Activated CD4-positive, alpha-beta T cell treated with anti-CD3 and anti-CD28 coated beads, Interleukin-2, amount 10 ng/mL, durations not matched to agents 24 days and 14 days (primary cell): Measurements from ENCODE around the gene PHACTR3. TPM values are rescaled to one million over a fixed set of nuclear protein-coding genes. Genes with fewer than 3 reads are reported as not detected.

Experiments used
- DNase-seq: peaks from one replicate; pipeline ENCODE4 v3.0.0; 2022
- H3K27ac Mint-ChIP-seq: one replicate; pipeline ENCODE4 v1.8.0; 2022; ENCODE audit warnings: mild to moderate bottlenecking, mixed read lengths
- H3K27me3 Mint-ChIP-seq: one replicate; pipeline ENCODE4 v1.8.0; 2022; ENCODE audit warnings: mixed read lengths
- H3K36me3 Mint-ChIP-seq: one replicate; pipeline ENCODE4 v1.8.0; 2022; ENCODE audit warnings: low read depth, mild to moderate bottlenecking, mixed read lengths
- H3K4me1 Mint-ChIP-seq: one replicate; pipeline ENCODE4 v1.8.0; 2021; ENCODE audit warnings: mixed read lengths
- H3K4me3 Mint-ChIP-seq: one replicate; pipeline ENCODE4 v1.8.0; 2022; ENCODE audit warnings: mild to moderate bottlenecking, moderate library complexity, mixed read lengths
- H3K9me3 Mint-ChIP-seq: one replicate; pipeline ENCODE4 v1.8.0; 2021; ENCODE audit warnings: mixed read lengths
- intact Hi-C: fragments of 100-400 bp; cut with micrococcal nuclease; formaldehyde crosslinking; loops from one replicate; pipeline ENCODE4 v1.15.1; 2023
- total RNA-seq: library from RNA; stranded (reverse); gene quantifications from 2 replicates; pipeline ENCODE4 v1.2.3, GENCODE V29; 2022

PHACTR3 gene
- total RNA-seq, 1 donor from 2014 or later = not detected

DNA sequence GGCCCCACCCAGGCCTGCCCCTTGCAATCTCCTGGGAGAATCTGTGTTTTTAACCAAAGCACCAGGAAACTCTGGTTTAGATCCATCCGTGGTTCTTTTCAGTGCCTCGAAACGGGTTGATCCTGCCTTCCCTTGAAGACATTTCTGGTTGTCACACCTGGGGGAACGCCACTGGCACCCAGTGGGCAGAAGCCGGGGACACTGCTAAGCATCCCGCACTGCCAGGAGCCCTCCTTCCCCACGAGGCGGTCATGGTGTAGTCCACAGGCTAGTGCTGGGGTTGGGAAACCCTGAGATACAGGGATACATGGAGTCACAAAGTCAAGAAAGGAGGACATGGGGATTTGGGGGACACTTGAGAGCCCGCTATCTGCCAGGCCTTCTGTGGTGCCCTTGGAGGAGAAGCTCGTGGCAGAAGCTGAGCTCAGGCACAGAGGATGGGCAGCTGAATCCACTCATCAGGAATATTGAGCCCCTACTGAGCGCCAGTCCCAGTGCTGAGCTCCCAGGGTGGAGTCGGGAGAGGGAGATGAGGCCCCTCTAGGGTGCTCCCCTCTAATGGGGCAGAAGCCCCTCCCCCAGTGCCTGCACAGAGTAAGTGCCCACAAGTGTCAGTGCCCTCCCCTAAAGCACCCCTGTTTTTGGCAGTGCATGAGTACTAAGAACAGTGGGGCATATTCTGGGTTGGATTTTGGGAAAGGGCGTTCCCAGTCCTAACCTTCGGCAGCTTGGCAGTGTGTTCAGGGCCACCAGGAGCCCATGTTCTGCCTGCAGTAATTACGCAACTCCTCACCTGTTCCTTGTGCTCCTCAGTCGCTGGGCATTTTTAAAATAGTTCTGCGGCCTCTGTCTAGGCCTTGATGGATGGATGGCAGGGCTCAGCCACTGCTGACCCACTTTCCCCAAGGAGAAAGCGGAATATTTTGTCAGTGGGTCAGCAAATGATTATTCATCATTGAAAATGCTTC lies 25.6 kb upstream of the PHACTR3 start:
- H3K27me3 Mint-ChIP-seq = peaks cover 40% of the 10 kb centered on the region
- no peak for DNase-seq
- H3K4me3 Mint-ChIP-seq = no peak overlapping the region
- no peaks in the 10 kb centered on the region for H3K9me3 Mint-ChIP-seq
- no peaks in the 10 kb centered on the region for H3K4me1 Mint-ChIP-seq
- intact Hi-C loops = no loop called here
- no peak overlapping the region for H3K27ac Mint-ChIP-seq
- no peaks in the 10 kb centered on the region for H3K36me3 Mint-ChIP-seq

DNA sequence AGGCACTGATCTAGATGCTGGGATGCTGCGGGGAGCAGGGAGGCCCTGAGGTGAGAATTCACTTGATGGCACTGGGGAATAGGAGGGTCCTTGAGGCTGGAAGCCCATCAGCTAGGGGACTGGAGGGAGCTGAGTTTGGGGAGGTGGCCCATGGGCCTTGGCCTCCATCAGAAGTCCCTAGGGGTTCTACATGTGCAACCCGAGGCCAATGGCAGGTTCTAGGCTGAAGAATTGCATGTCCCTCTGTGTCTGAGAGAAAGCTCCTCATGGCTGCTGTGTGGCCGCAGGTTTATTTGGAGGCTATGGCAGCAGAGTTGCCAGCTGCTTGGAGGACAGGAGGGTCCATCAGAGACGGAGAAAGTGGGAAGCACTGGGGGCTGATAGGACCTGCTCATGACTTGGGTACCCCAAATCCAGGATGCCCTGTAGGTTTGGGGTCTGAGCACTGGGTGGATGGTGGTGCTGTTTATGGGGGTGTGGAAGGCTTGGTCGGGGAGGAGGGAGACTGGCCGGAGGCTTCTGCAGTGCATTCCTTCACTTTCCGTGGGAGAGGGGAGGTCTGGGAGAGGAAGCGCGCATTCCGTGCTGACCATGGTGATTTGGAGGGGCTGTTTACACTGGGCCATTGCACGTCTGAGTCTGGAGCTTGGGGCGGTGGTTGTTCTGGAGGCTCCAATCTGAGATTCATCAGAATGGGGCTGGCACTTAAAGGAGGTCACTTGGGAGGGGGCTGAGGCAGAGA lies 24.8 kb upstream of the PHACTR3 start:
- intact Hi-C loops = no loop called here
- Mint-ChIP-seq H3K27ac (no peak overlapping the region), H3K4me3 (no peak overlapping the region), H3K27me3 (peaks cover 40% of the 10 kb centered on the region), H3K4me1 (no peaks in the 10 kb centered on the region), H3K9me3 (no peaks in the 10 kb centered on the region), H3K36me3 (no peaks in the 10 kb centered on the region)
- DNase-seq = no peak

DNA sequence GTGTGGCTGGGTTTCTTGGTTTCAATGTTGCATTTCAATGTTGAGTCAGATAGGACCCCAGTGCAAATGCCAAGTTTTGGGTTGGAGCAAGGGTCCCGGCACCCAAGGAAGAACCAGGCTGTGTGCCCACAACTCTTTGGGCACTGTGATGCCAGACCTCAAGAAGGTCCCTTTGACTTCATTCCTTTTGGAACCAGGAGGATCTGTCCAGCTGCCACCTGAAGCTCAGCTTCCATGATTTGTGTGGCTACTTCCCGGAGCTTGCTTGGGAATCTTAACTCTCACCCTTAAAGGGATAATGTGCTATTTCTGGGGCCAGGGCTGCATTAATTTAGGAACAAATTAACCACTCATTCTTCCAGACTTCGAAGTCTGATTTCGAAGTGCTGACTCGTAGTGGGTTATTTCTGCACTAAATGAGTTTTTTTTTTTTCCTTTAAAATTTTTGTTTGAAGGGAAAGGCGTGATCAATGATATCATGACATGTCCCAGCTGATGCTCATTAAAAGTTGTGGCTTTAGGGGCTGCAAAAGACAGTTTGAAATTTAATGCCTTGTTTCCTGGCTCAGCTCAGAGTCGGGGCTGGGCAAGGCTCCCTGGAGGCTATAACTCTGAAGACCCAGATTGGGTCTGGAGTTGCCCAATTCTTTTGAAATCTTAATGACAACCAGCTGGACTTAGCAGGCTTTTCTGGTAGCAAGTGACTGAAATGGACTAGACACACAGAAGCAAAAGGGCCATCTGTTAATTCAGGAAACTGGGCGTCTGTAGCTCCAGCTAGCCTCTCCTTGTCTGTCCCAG lies 24.0 kb upstream of the PHACTR3 start:
- Mint-ChIP-seq H3K27ac (no peak overlapping the region), H3K9me3 (no peaks in the 10 kb centered on the region), H3K4me3 (no peak overlapping the region), H3K4me1 (no peaks in the 10 kb centered on the region), H3K36me3 (no peaks in the 10 kb centered on the region), H3K27me3 (peaks cover 36% of the 10 kb centered on the region)
- no peak for DNase-seq
- intact Hi-C loops = no loop called here

DNA sequence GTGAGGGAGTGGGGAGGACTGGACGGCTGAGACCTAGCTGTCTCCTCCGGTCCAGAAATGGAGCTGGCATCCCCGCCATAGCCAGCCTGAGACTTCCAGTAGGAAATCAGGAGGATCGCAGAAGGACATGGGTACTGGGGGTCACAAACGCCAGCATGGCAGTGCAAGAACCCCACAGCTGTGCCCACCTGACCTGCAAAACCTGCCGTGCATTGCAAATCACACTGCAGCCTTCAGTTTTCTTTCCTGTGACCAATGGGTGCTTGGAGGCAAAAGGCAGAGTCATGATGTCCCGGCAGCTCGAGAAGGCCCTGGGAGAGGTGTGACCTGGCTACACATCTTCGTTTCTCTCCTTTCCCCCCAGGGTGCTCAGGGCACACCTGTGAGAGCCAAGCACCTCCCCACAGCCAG lies 23.3 kb upstream of the PHACTR3 start:
- no peak overlapping the region for H3K27ac Mint-ChIP-seq
- H3K9me3 Mint-ChIP-seq = no peaks in the 10 kb centered on the region
- peaks cover 30% of the 10 kb centered on the region for H3K27me3 Mint-ChIP-seq
- intact Hi-C loops = no loop called here
- peaks cover 6% of the 10 kb centered on the region for H3K4me1 Mint-ChIP-seq
- no peak for DNase-seq
- no peak overlapping the region for H3K4me3 Mint-ChIP-seq
- no peaks in the 10 kb centered on the region for H3K36me3 Mint-ChIP-seq

DNA sequence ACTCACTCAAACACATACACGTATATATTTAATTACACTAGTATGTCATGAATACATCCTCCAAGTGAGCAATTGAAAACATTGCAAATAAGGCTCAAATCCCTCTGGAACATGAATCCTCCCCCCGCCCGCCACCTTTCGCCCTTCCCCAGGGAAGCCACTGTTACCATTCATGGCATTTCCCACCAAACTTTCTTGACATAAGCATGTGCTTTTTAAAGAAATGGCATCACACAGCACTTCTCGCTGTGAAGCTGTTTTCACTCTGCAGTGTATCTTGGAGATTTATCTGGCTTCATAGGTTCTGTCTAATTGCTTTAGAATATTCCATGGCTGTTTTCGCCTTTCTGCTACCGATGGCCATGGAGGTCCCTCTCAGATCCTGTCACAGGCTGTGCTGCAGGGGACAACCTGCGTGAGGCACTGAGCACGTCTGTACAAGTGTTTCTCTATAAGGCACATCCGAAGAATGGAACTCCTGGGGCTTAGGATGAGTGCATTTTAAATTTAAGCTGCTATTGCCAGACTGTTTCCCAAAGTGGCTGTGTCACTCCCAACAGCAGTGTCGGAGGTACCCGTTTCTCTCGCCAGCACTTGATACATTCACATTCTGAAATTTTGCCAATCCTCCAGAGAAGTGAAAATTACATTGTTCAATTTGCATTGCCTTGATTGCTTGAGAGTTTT lies 22.2 kb upstream of the PHACTR3 start:
- H3K36me3 Mint-ChIP-seq = no peaks in the 10 kb centered on the region
- H3K27ac Mint-ChIP-seq = no peak overlapping the region
- no peak for DNase-seq
- peaks cover 7% of the 10 kb centered on the region for H3K4me1 Mint-ChIP-seq
- intact Hi-C loops = no loop called here
- H3K9me3 Mint-ChIP-seq = no peaks in the 10 kb centered on the region
- H3K27me3 Mint-ChIP-seq = peaks cover 20% of the 10 kb centered on the region
- H3K4me3 Mint-ChIP-seq = no peak overlapping the region

DNA sequence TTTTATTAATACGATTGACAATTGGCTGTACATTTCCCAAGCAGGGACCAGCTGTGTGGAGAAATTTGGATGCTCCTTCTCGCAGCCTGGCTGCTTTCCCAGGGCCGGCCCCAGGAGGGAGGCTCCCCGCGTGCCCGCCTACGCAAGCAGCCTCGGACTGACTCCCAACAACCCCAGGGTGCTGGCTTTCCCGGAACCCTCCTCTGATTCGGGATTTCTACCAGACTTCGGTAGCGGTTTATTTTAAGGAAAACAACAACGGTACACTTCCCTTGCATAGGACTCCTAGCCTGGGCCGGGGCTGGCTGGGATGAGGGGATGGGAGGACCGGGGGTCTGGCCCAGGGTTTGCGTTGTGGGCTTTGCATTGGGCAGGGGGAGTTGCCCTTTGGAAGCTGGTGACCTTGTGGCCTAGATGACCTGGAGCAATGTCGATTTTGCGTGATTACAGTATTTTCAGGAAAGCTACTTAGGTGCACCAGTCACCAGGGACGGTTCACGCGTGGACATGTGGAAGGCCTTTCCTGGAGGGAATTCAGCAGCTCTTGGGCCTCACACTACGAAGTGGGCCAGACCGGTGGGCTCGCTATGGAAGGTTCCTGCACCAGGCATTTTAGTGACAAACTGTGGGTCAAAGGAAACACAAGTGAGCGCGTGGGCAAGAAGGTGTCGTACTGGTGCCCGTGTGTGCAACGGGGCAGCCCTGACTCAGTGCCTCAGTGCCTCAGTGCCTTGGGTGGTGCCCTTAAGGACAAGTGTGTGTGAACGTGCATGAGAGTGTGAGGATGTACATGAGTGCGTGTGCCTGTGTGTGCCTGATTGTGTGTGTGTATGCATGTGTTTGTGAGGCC lies 20.7 kb upstream of the PHACTR3 start:
- DNase-seq = no peak
- Mint-ChIP-seq H3K9me3 (no peaks in the 10 kb centered on the region), H3K4me1 (peaks cover 7% of the 10 kb centered on the region), H3K4me3 (no peak overlapping the region), H3K27me3 (peaks cover 12% of the 10 kb centered on the region), H3K36me3 (no peaks in the 10 kb centered on the region), H3K27ac (no peak overlapping the region)
- intact Hi-C loops = no loop called here

DNA sequence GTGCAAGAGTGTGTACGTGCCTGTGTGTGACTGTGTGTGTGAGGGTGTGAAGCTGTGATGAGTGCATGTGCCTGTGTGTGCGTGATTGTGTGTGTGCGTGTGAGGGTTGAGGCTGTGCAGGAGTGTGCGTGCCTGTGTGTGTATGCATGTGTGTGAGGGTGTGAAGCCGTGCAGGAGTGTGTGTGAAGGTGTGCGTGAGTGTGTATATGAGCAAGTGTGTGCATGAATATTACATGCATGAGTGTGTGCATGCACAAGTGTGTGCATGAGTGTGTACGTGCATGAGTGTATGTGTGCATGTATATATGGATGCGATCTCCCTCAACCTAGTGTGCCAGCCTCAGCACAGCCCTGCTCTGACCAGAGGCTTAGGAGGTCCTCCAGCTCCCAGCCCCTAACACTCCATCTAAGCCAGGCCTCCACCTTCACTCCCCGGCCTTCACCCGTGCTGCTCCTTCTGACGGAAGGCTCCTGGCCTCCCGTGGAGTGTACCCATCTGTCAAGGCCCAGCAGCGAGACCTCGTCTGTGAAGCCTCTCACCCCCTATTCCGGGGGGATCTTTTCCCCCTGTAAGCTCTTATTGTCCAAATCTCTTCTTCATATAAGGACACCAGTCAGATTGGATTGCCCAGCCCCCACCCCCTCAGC lies 19.9 kb upstream of the PHACTR3 start:
- DNase-seq = no peak
- Mint-ChIP-seq H3K4me1 (peaks cover 7% of the 10 kb centered on the region), H3K9me3 (no peaks in the 10 kb centered on the region), H3K27me3 (peaks cover 7% of the 10 kb centered on the region), H3K27ac (no peak overlapping the region), H3K4me3 (no peak overlapping the region), H3K36me3 (no peaks in the 10 kb centered on the region)
- intact Hi-C loops = no loop called here

DNA sequence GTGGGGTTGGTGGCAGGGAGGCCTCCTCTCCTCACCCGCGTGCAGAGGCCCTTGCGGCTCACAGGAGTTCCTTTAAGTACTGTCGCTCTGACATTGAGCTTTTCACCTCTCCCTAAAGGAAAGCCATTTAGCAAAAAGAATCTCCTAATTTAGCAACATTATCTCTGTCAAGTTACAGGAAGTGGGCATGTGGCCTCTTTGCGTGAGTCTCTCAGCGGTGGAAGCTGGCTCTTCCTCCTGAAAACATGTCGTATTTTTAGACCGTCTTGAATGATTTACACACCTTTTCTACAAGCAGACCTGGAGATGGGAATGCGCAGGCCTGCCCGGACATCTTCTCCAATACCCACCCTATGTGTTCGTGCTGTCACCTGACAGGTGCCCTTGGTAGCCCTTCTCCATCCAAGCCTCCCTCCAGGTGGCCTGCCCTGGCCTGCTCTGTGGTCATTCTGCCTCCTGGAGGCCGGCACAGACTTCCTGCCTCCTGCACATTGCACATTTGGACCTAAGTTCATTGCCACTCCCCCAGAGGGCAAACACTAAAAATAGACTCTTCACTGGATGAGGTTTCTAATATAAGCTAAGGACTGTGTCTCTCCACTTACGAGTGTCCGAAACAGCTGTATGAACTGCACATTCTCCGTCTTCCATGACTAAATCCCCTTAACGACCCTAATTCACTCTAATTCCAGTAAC lies 18.5 kb upstream of the PHACTR3 start:
- intact Hi-C loops = no loop called here
- no peak for DNase-seq
- H3K36me3 Mint-ChIP-seq = no peaks in the 10 kb centered on the region
- H3K4me3 Mint-ChIP-seq = peak overlapping the region; percentile 4
- peaks cover 7% of the 10 kb centered on the region for H3K4me1 Mint-ChIP-seq
- no peaks in the 10 kb centered on the region for H3K9me3 Mint-ChIP-seq
- H3K27ac Mint-ChIP-seq = no peak overlapping the region
- no peaks in the 10 kb centered on the region for H3K27me3 Mint-ChIP-seq

DNA sequence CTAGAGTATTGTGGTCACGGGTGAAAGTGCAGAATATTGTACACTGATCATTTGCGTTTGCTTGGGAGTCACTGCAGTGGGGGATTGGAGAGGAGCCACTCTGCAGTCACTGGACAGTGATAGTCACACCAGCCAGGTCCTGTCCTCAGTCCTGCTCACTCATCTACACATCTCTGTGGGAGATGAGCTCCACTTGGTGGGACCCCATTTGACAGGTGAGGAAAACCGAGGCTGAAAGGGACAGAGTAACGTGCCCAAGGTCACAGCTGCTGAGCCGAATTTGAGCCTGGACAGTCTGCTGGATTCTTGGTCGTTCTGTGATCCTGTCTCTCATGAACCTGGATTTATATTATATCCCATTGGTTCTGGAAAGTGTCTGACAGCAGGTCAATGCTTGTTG lies 17.7 kb upstream of the PHACTR3 start:
- Mint-ChIP-seq H3K27me3 (no peaks in the 10 kb centered on the region), H3K9me3 (no peaks in the 10 kb centered on the region), H3K36me3 (no peaks in the 10 kb centered on the region), H3K4me1 (peaks cover 7% of the 10 kb centered on the region), H3K27ac (no peak overlapping the region), H3K4me3 (no peak overlapping the region)
- no peak for DNase-seq
- intact Hi-C loops = no loop called here

DNA sequence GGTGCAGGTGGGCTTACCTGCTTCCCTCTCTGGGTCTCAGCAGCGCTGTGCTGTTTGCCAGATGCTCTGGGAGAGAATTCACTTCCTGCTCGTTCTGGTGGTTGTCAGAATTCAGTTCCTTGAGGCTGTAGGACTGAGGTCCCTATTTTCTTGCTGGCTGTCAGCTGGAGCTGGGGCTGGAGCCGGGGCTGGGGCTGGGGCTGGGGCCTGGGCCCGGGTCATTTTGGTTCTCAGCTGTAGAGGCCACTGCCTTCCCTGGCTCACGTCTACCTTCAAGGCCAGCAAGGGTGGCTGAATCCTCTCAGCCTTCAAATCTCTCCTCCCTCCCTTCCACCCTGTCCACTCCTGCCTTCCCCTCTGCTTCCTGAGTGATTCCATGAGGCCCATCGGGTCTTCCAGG lies 16.8 kb upstream of the PHACTR3 start:
- Mint-ChIP-seq H3K4me1 (peaks cover 7% of the 10 kb centered on the region), H3K4me3 (no peak overlapping the region)
- no peak for DNase-seq

DNA sequence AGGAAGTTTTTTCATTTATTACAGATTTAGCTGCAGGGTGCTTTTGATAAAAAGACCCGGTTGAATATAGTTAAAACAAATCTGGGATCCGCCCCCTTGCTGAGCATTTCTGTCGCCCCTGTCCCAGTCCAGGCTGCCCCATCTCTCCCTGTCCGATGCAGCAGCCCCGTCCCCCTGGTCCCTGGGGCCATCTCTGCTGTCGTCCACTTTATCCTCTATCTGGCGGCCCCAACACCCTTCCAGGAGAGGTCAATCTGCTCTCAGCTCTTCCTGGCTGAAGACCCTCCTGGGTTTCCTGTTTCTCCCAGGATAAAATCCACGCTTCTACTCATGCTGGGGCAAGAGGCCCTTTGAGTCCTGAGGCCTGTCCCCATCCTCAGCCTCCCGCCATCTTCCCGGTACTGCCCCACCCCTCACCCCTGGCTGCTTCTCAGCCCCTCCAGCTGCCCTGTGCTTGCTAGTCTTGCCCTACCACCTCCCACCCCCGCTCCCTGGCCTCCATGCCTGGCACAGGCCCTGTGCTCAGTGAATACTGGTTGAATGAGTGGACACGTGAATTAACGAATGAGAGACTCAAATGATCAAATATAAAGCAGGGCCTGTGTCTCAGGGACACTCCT lies 16.0 kb upstream of the PHACTR3 start:
- no peak overlapping the region for H3K4me3 Mint-ChIP-seq
- H3K27ac Mint-ChIP-seq = no peak overlapping the region
- no peaks in the 10 kb centered on the region for H3K36me3 Mint-ChIP-seq
- H3K27me3 Mint-ChIP-seq = peaks cover 6% of the 10 kb centered on the region
- intact Hi-C loops = no loop called here
- H3K9me3 Mint-ChIP-seq = no peaks in the 10 kb centered on the region
- peaks cover 7% of the 10 kb centered on the region for H3K4me1 Mint-ChIP-seq
- DNase-seq = no peak

More for the DNA sequence above, 16.8 kb upstream of the PHACTR3 start:
- intact Hi-C loops = no loop called here
- Mint-ChIP-seq H3K27me3 (no peaks in the 10 kb centered on the region), H3K36me3 (no peaks in the 10 kb centered on the region), H3K9me3 (no peaks in the 10 kb centered on the region), H3K27ac (no peak overlapping the region)
